H1 (cell line): Measurements from ENCODE around the gene SKAP1. TPM values are rescaled to one million over a fixed set of nuclear protein-coding genes. Genes with fewer than 3 reads are reported as not detected.

Experiments used
- ATF2 ChIP-seq: IDR thresholded peaks from 2 replicates; pipeline ENCODE4 v1.6.1; 2012; ENCODE audit warnings: low read length, inconsistent platforms
- CHD7 ChIP-seq: fragments of 300-600 bp; sonication (generic); IDR thresholded peaks from 2 replicates; pipeline ENCODE4 v1.7.1; 2012; ENCODE audit warnings: low read length, moderate library complexity, mild to moderate bottlenecking, inconsistent platforms; ENCODE audit not compliant: insufficient replicate concordance
- EZH2 ChIP-seq: fragments of 200-600 bp; sonication (generic); IDR thresholded peaks from 2 replicates; pipeline ENCODE4 v1.7.1; 2012; ENCODE audit warnings: low read depth, mild to moderate bottlenecking, moderate library complexity, low read length, inconsistent platforms; ENCODE audit not compliant: severe bottlenecking
- RNF2 ChIP-seq: fragments of 200-900, 300-1000 bp; sonication (generic); IDR thresholded peaks from 2 replicates; pipeline ENCODE4 v1.7.1; 2016; ENCODE audit warnings: borderline replicate concordance, low read depth, mild to moderate bottlenecking, antibody characterized with exemption, low read length; ENCODE audit not compliant: poor library complexity, severe bottlenecking; ENCODE audit errors: missing control alignments
- RXRA ChIP-seq: IDR thresholded peaks from 2 replicates; pipeline ENCODE4 v1.6.1; 2011; ENCODE audit warnings: low read depth, mild to moderate bottlenecking, low read length, moderate library complexity; ENCODE audit not compliant: insufficient read depth
- SRF ChIP-seq: IDR thresholded peaks from 2 replicates; pipeline ENCODE4 v1.6.1; 2011; ENCODE audit warnings: mild to moderate bottlenecking, low read depth, low read length, moderate library complexity
- SUZ12 ChIP-seq: fragments of 200-600 bp; sonication (generic); IDR thresholded peaks from 2 replicates; pipeline ENCODE4 v1.6.1; 2012; ENCODE audit warnings: mild to moderate bottlenecking, inconsistent platforms, low read length, moderate library complexity, mixed read lengths
- TBP ChIP-seq: IDR thresholded peaks from 2 replicates; pipeline ENCODE4 v1.6.1; 2011; ENCODE audit warnings: low read depth, low read length, improper control_type of control experiment
- TCF12 ChIP-seq: IDR thresholded peaks from 2 replicates; pipeline ENCODE4 v1.6.1; 2011; ENCODE audit warnings: low read depth, mild to moderate bottlenecking, low read length
- YY1 ChIP-seq: IDR thresholded peaks from 2 replicates; pipeline ENCODE4 v1.6.1; 2011; ENCODE audit warnings: low read depth, mild to moderate bottlenecking, low read length
- polyA plus RNA-seq, 7 experiments: library from polyadenylated mRNA; depleted of rRNA in 3 of 7; stranded (reverse) in 5 of 7; unstranded in 2 of 7; fragments of >200 nt in 5 of 7; fragments of 200-250 nt in 2 of 7; gene quantifications; 1 replicate in 5 of 7; 2 replicates in 1 of 7; 4 replicates in 1 of 7; pipeline versions ENCODE4 v1.2.1 to v1.2.3, GENCODE V29; 2011 to 2013; ENCODE audit warnings: missing spikeins in 2 of 7, mixed read lengths in 2 of 7
- total RNA-seq: library from RNA; stranded (reverse); fragmentation: NEBNext Ultra II Directional; extraction: Animal tissue kit (Norgen Biotek cat#: 25700); gene quantifications from 2 replicates; pipeline ENCODE4 v1.2.1, GENCODE V29; 2021

The SKAP1 gene
- total and polyA plus RNA-seq, 2 of the 8 experiments (the other 6 are each of a cell fraction or from before 2014, with no cell fraction given) = not detected

- TF ChIP-seq CHD7 (no peak), RXRA (no peak), SUZ12 (no peak), TCF12 (no peak), YY1 (no peak), SRF (no peak), ATF2 (no peak), RNF2 (no peak), EZH2 (no peak), TBP (no peak)
These were observed 218.2 kb downstream of the SKAP1 start (continued) for GRCh38 chr17:48211787-48212186.
